Measurements from ENCODE around the gene ACAN.
A peak's percentile ranks its signal among the peaks of the same experiment; 100 is the strongest.

ACAN gene

DNA sequence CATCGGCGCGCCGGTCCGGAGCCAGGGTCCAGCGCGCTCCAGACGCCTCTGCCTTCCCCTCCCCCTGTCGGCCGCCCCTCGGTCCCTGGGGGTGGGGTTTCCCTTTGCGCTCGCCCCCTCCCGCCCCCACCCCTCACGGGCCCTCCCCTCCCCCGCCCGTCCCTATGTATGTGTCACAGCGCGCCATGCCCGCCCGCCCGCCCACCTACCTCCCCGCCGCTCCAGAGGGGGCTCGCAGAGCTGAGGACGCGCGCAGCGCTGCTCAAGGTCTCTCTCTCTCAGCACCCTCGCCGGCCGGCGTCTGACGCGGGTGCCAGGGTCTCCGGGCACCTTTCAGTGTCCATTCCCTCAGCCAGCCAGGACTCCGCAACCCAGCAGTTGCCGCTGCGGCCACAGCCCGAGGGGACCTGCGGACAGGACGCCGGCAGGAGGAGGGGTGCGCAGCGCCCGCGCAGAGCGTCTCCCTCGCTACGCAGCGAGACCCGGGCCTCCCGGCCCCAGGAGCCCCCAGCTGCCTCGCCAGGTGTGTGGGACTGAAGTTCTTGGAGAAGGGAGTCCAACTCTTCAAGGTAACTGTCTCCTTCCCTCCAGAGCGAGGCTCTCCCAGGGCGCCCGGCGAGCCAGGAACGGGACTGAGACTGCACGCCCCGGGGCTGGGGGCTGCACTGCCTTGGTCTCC, at the start of gene ACAN:
ACAN (plus strand) TSS at position 196 of the 679 bp plus-strand sequence. CDS start 32,771 bp downstream, outside the sequence.
- DNase-seq (ENCODE audit: low read depth), result no peak

DNA sequence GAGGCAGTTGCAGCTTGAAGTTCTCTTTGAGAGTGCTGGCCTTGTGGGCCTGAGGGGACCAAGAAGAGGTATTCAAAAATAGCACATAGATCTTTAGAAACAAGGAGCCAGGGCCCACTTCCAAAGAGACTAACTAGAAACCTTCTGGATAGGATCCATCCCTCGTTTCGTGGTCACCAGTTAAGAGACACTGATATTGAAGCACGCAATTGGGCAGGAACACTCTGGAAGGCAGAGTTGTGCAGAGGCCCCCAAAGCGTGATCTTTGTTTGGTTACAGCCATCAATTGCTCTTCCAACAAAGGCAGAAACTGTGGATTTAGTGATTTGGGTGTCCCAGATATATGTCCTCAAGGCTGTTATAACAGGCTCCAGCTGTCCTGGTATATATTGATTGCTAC, 46.7 kb upstream of the ACAN start:
- DNase-seq (ENCODE audit: low read depth), result no peak

DNA sequence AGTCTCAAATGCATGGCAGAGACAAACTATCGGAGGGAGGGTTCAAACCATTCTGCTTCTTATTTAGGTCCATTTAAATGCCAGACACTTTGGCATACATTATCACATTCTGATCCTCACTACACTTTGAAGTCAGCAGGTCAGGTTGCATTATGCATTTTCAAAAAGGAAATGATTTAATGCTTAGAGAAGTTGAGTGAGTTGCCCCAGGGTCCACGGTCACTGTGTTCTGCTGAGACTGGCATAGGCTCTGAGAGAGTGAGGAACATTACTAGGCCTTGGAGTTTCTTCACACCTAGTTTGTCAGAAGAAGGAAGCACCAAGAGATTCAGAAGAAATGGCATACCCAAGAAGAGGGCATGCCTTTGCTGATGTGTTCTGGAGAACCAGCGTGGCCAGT, 46.3 kb upstream of the ACAN start:
- no peak for DNase-seq (ENCODE audit: low read depth)

DNA sequence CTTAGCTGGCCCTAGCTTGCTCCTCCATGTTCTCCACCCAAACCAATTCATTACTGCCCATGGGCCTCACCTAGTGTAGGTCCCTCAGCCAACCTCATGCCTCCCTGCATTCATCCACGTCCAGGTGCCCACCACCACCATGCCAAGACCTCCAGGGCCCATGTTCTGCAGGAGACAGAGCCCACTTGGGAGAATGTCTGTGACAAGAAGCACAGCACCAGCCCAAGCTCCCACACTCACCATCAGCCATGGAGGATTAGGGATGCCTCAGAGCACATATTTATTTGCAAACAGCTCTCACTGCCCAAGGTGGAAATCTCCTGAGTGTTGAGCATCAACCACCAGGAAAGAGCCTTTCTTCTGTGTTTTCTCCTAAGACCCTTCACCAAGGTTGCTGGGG, 43.4 kb upstream of the ACAN start:
- no peak for DNase-seq (ENCODE audit: low read depth)

DNA sequence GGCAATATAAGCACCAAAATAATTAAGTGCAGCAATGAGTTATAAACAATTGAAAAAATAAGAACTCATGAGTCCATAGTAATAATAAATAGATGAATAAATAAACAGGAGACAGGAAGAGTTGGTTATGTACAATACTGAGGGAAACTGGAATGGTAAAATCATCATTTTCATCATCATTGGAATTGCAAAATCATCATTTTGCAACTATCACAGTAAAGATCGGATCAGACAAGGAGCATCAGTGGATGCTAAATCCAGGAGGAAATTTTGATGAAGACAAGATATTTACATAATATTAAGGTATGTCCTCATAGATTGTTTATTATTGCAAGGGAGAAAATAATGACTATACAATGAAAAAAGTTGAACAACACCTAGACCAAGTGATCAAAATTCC, 38.8 kb upstream of the ACAN start:
- no peak for DNase-seq (ENCODE audit: low read depth)

DNA sequence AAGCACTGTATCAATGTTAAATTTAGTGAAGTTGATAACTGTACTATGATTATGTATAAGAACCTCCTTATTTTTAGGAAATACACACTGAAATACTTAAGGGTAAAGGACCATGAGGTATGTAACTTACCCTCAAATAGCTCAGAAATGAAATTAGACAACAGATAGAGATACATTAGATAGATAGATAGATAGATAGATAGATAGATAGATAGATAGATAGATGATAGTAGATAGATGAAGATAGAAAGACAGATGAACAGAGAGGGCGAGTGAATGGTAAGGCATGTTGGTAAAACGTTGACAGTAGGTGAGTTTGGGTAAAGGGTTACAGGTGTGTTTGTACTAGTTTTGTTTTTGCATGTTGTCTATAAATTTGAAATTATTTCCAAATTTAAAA, 38.0 kb upstream of the ACAN start:
- no peak for DNase-seq (ENCODE audit: low read depth)

DNA sequence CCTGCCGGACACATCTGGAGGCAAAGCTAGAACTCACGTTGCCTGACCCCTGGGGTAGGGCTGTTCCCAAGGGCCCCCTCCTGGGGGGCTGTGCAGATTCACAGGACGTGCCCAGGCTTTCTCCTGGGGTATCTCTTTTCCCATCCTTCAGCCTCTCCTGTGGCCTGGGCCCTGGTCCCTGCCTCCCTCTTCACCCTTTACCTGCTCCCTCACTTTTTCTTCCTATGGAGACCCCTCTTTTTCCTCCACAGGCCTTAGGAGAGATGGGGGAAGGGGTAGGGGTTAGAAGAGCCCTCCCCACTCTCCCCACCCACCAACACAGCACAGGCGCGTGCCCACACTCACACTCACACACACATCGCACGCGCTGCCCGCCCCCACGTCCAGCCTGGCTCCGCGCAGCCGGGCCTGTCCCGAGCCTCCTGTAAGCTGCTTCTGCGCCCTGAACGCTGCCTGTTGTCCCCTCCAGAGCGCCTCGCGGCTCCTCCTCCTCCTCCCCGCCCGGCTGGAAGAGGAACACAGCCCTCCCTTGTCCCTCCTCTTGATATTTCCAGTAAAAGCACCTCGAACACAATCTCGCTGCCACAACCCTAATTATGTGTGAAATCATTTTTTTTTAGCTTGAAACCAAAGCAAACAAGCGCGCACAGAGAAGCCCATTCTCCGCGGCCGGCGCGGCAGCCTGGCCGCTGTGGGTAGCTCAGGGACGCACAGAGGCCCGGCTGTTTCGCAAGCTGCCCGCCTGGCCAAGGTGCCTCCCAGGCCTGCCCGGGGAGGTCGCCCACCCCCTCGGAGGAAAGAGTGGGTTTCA, 33.9 kb upstream of the ACAN start:
- DNase-seq (ENCODE audit: low read depth), result no peak

DNA sequence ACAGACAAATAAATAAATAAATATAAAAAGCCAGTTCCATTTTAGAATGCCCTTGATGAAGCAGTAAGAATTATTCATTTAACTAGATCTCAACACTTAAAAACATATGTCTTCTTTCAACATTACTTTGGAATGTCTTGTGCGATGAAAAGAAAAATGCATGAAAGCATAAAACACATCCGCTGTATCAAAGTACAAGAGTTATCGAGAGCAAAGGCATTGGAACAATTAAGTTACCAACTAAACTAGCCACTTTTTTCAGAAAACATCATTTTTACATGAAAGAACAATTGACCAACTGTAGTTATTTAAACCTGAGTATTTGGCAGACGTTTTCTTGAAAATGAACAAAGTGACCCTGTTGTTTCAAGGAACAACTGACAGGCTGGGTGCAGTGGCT, 27.5 kb upstream of the ACAN start:
- no peak for DNase-seq (ENCODE audit: low read depth)

DNA sequence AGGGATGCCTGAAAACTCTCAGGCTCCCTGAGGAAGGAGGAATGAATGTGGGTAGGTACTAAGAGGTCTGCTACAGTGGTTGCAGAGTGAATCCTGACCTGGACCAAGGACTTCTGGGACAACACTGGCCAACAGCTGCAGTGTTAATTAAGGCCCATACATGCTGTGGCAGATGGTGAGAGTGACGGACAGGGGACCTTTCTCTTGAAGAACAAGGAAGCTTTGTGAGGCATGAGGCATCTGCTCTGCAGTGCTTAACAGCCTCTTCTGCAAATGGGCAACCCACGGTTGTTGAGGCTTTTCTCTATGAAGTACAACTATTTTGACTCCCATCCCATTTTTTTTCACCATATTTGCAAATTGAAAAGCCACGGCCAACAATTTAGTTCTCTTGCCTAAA, 26.6 kb upstream of the ACAN start:
- no peak for DNase-seq (ENCODE audit: low read depth)

DNA sequence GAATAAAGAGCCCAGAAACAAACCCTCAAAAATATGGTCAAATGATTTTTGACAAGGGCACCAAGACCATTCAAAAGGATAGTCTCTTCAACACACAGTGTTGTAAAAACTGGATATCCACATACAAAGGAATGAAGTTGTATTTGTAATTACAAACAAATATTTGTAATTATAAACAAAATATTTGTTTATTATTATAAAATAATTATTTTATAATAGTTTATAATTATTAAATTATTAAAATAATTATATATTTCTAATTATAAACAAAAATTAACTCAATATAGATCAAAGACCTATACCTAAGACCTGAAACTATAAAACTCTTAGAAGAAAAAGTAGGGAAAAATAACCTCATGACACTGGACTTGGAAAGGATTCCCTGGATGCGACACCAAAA, 23.3 kb upstream of the ACAN start:
- DNase-seq (ENCODE audit: low read depth), result no peak

DNA sequence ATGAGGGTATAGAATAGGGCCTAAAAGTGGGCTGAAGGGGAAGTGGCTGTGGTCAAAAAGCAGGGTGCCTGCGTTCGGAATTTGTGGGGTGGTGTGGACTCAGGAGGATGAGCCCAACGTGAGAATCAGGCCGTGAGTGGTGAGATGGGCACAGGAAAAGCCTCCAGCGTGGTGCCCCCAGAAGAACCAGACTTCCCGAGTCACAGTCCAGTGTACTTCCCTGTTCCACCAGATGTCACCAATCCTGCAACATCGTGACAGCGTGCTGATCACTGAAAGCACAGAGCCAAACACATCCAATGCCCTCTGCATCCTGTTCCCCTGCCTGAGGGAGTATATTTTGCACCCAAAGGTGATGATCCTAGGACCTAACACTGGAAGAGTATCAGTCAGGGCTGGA, 20.8 kb upstream of the ACAN start:
- no peak for DNase-seq (ENCODE audit: low read depth)

DNA sequence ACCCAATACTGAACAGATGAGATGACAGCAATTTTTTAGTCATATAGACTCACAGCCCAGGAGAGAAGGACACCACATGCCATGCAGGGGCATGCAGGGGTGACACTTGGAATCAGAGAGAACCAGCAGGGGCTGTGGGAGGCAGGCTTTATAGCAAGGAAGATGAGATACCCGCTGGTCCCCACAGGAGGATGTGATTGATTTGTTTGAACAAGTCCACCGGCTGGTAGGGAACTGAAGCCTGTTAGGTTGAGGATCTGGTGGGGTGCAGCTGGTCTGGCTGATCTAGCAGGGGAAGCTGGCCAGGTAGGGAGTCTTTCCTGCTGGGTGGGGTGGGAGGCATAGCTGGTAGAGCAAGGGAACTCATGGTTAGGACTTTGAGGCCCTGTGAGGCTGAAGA, 18.0 kb upstream of the ACAN start:
- DNase-seq (ENCODE audit: low read depth), result no peak

DNA sequence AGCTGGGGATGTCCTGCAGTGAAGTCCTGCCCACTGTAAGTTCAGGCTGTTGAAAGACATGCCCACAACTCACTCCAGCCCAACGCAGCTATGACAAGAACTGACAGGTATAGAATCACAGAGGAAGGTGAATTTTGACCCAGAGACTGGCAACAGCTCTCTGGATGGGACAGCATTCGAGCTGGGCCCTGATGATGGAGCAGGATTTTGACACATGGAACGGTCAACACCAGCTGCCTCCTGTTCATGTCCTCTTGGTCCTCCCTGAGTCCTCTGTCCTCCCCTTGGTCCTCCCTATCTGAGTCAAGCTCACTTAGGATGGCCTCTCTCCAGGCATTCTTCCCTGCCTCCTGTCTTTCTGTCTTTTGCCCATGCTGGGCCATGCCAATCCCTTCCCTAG, 15.2 kb upstream of the ACAN start:
- DNase-seq (ENCODE audit: low read depth), result no peak

DNA sequence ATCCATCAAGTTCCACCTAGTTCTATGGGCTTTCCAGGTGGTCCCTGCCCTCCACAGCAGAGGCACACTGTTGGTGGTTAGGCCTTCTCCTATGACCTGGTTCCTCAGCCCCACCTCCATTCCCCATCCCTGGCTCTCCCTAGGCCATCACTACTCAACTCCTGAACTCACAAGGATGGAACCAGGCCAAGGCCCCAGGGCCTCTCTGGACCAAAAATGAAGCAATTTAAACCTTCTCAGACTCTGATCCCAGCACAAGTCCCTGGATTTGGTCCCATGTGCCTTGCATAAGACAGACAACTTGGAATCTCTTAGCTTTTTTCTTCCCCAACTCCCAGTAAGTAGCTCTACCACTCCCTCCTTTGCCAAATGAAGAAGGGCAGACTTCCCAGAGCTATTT, 14.4 kb upstream of the ACAN start:
- no peak for DNase-seq (ENCODE audit: low read depth)

DNA sequence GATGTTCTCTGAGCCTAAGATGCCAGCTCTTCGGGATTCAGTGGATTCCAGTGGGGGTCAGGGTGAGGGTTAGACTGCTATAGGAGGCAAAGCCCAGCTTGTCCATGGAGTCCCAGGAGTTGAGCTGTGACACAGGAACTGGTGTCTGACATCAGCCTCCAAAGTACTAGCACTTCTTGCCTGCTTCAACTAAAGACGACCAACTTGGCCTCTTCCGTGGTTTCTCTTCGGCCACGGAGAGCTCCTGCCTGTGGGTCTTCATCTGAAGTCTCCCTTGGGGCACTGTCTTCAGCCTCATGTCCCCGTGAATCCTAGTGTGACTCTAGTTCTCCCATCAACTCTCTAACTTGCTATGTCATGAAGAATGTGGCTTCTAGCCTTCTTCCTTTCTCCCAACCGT, 12.8 kb upstream of the ACAN start:
- DNase-seq (ENCODE audit: low read depth), result no peak

DNA sequence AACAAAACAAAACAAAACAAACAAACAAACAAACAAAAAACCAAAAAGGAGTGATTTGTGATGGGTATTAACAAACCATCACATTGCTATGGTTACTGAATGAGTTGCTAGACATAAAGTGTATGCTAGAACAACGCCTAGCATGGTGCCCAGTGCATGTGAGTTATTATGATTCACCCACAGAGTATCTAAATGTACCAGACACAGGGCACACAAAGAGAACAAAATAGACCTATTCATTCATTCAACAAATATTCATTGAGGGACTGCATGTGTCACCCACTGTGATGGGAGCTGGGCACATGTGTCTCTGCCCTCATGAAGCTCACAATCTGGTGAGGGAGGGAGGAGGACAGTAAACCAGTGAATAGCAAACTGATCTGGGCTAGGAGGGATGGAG, 11.6 kb upstream of the ACAN start:
- no peak for DNase-seq (ENCODE audit: low read depth)

DNA sequence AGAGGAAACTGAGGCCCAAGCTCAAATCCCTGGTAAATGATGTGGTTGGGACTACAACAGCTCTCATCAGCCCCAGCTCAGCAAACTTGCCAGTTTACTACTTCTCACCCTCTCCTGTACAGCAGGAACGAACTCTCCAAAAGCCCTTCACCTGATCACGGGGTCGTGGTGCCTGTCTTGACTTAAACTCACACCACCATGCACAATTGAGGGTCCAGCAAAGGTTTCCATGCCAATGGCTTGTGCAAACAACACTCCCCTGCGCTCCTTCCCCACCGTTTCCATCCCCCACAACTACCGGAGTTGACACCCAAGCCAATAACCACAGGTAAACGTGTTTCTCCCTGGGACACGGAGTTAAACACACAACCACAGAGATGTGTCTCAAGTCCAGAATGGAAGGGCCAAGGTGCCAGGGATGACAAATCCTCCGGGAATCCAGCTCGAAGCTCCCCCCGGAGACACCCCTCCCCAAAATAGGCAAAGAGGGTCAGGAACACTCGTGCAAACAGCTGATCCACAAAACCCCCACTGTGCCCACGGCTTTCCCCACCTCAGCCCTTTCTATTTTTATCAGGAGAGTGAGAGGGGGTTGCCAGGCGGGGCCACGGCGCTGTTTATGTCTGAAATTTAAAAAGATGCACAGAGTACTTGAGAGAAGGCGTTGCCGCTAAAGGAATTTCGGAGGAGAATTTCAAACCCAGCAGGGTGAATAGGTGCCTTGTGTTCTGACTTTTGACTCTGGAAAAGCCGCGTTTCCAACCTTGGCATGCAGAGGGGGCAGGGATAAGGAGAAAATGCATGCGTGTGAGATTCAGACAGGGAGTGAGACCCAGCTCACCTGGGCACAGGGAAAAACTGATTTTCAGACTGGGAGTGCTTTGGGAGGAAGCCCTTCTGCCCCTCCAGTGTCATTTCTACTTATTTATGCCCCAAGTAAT, 10.6 kb upstream of the ACAN start:
- DNase-seq (ENCODE audit: low read depth), result no peak

DNA sequence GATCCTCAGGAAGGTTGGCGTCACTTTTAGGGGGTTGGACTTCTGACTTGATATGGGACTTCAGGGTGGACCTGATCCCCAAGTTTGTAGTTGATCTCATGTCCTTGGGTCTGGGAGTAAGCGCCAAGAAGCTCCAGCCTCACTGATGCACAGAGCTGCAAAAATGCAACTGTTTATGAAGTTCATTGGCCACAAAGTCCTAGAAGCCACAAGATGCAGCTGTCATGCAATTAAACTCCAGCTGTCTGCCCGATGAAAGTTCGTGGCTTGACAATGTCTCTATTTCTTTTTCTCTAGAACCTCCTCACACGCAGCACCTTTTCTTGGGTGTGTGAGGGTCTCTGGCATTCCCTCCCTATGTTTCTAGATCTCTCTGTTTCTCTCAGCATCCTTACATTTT, 9.2 kb upstream of the ACAN start:
- DNase-seq (ENCODE audit: low read depth), result no peak

DNA sequence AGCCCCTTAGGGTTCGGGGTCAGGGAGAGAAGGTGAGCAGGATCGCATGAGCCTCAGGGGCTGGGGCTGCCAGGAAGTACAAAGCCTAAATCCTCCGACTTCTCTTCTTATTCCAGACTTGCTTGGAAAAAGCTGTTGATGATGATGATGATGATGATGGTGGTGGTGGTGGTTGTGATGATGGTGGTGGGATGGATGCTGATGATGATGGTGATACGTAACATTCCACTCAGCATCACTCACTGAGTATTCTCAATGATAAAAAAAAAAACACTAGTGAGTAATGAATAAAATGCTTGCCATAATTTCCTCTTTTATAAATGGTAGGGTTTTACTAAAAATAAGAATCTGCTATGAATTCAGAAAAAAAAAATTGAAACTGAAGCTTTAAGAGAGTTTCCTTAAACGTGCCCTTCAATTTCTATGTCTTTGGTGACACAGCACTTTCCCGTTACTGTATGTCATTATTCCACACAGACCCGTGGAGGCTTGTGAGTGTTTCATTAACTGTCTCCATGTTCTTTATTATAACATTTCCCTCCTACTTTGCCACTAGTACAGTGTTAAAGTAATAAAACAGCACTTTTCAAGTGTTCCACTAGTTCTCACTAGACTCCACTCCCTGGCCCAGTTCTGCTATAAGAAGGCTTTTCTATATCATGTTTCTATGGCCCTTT, 5.4 kb upstream of the ACAN start:
- DNase-seq (ENCODE audit: low read depth), result no peak

DNA sequence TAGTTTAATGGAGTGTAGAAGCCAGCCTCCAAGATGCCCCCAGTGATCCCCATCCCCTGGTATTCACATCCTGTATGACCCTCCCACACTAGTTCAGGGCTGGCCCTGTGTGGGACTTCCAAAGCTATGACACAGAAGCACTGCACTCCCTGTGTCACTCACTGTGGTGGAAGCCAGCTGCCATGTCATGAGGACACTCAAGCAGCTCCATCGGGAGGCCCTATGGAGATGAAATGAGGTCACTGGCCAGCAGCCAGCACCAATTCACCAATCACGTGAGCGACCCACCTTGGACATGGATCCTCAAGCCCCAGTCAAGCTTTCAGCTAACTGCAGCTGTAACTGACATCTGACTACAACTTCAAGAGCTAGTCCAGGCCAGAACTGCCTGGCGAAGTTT, 3.9 kb upstream of the ACAN start:
- no peak for DNase-seq (ENCODE audit: low read depth)

DNA sequence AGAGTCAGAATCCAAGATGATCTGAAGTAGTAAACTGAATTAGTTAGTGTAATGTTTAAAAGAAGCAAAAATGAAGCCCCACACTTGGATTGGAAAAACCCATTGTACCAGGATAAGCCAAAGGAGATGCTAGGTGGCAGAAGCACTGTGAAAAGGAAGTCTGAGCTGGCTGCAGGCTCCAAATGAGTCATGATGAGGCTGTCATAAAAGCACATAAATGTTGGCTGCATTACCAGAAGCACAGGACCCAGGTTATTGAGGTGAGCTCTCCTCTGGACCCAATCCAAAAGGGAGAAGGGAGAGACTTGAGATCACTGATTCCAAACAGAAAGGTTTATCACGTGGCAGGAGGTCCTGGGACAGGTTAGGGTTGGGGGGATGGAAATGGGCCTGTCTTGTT, 3.2 kb upstream of the ACAN start:
- peak; percentile 17 for DNase-seq (ENCODE audit: low read depth)

DNA sequence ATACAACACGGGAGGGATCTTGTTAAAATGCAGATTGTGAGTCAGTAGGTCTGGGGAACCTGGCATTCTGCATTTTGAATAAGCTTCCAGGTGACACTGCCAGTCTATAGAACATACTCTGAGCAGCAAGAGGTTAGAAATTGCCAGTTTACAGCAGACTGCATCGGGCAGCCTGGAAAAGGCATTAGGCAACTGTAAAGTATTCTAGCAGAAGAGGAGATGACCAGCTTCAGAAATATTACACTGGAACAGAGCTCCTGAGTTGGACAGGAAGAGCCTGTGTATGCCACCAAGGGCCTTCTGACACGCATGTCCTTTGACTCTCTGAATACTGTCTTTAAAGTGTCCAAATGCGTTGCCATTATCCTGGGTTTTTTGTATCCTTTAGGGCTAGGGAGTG, 2.5 kb upstream of the ACAN start:
- DNase-seq (ENCODE audit: low read depth), result no peak
